Measurements from ENCODE around the gene ARSG. TPM values are rescaled to one million over a fixed set of nuclear protein-coding genes. Genes with fewer than 3 reads are reported as not detected.
A peak's percentile ranks its signal among the peaks of the same experiment; 100 is the strongest.

The ARSG gene
- total and polyA plus RNA-seq, 2 of the 13 experiments (the other 11 are each of a cell fraction or from before 2014, with no cell fraction given): 3.7 to 15.2 TPM

DNA sequence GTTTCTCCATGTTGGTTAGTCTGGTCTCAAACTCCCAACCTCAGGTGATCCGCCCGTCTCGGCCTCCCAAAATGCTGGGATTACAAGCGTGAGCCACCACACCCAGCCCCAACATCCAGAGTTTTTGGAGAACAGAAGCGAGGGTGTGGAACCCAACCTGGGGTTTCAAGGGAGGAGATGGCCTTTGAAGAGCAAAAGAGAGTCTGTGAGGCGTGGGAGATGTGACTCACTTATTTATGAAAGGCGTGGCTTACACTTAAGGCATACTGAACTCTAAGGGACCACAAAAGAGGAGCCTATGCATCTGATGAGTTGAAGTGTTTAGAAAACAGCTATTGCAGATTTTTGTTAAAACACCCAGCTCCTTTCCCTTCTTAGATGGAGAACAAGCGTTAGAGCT, 18.9 kb downstream of the ARSG start:
- BruUV-seq (replicated peaks): no TSS peak
- ATAC-seq (no peak), FAIRE-seq (no peak), DNase-seq (ENCODE audit: low spot score) (no peak)
- Histone ChIP-seq H3K4me1 (ENCODE audit: insufficient read depth, low read length) (peaks cover 59% of the 10 kb centered on the region), H3K27me3 (ENCODE audit: control insufficient read depth in 1 of 2, insufficient read depth in 2 of 2, low read length in 2 of 2) (no peaks in the 10 kb centered on the region), H3K27ac (ENCODE audit: extremely low read length, insufficient read depth, low read length) (no peak overlapping the region), H3K9ac (ENCODE audit: insufficient read depth, low read depth, low read length) (no peak overlapping the region), H3K9me3 (ENCODE audit: low read length) (no peaks in the 10 kb centered on the region), H3K79me2 (ENCODE audit: insufficient read depth, low read length) (no peaks in the 10 kb centered on the region), H3K4me2 (ENCODE audit: low read depth, low read length) (no peak overlapping the region), H2AFZ (ENCODE audit: low read length) (no peak overlapping the region), H4K20me1 (ENCODE audit: insufficient read depth, low read length) (no peaks in the 10 kb centered on the region), H3K4me3 (replicated peaks in 1 of 3; ENCODE audit: insufficient read depth in 1 of 3, low read depth in 2 of 3, low read length in 3 of 3) (no peak overlapping the region), H3K36me3 (replicated peaks in 1 of 2; ENCODE audit: control insufficient read depth in 1 of 2, insufficient read depth in 2 of 2, low read length in 2 of 2) (no peaks in the 10 kb centered on the region; a peak in 1 of 5 replicates)
- 92% methylated on average over 8 of the region's 8 CpGs for WGBS (ENCODE audit: low lambda C conversion rate)
- intact Hi-C loops (cut with micrococcal nuclease; ENCODE audit: unreplicated experiment): no loop called here
- CTCF ChIA-PET (ENCODE audit: low intra/inter-chr PET ratio, low total read pairs): no interaction called here
- TF ChIP-seq ZNF260 (CRISPR knock-in tag; IDR thresholded peaks at IDR 0.05; ENCODE audit: borderline replicate concordance, low read depth) (no peak), ZNF761 (CRISPR knock-in tag; conservative IDR thresholded peaks at IDR 0.05) (no peak), ZFP36L1 (CRISPR knock-in tag; IDR thresholded peaks at IDR 0.05) (no peak), FOSL2 (CRISPR knock-in tag; IDR thresholded peaks at IDR 0.05) (peak; percentile 16; the same call in 1 of the 2 replicates), SIX4 (CRISPR knock-in tag; IDR thresholded peaks at IDR 0.05) (no peak), ZNF441 (CRISPR knock-in tag; IDR thresholded peaks at IDR 0.05; ENCODE audit: borderline replicate concordance) (no peak)
- in situ Hi-C loops (cut with HindIII; ENCODE audit: extremely low pct_ligation_motif_present, low pct_unique_long_range_greater_than_20kb): no loop called here
- POLR2A ChIA-PET: no interaction called here

DNA sequence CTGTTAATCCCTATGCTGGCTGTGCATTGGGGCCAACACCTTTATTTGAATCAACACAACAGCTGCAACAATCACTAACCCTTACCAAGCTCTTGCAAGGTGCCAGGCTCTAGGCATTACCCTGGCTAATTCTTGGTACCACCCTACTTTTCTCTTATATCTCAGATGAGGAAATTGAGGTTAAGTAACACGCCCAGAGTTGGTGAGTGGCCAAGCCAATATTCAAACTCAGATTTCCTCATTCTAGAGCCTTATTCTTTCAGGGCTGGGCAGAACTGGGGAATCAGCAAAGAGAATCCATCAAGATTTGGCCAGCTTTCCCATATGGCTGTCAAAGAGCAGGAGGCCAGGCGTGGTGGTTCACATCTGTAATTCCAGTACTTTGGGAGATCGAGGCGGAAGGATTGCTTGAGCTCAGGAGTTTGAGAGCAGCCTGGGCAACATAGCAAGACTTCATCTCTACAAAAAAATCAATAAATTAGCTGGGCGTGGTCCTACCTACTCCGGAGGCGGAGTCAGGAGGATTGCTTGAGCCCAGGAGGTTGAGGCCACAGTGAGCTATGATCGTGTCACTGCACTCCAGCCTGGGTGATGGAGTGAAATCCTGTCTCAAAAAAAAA, 23.7 kb downstream of the ARSG start:
- no peak for ATAC-seq
- intact Hi-C loops (cut with micrococcal nuclease; ENCODE audit: unreplicated experiment) (no loop called here), in situ Hi-C loops (cut with HindIII; ENCODE audit: extremely low pct_ligation_motif_present, low pct_unique_long_range_greater_than_20kb) (no loop called here)
- H3K27ac ChIP-seq (ENCODE audit: extremely low read length, insufficient read depth, low read length): no peak overlapping the region
- H3K4me1 ChIP-seq (ENCODE audit: insufficient read depth, low read length): peaks cover 79% of the 10 kb centered on the region
- DNase-seq (ENCODE audit: low spot score): no peak
- 96% methylated on average over 8 of the region's 8 CpGs for WGBS (ENCODE audit: low lambda C conversion rate)
- FAIRE-seq: no peak
- no peaks in the 10 kb centered on the region for H3K27me3 ChIP-seq (ENCODE audit: control insufficient read depth in 1 of 2, insufficient read depth in 2 of 2, low read length in 2 of 2)
- H3K4me3 ChIP-seq (replicated peaks in 1 of 3; ENCODE audit: insufficient read depth in 1 of 3, low read depth in 2 of 3, low read length in 3 of 3): no peak overlapping the region
- H3K36me3 ChIP-seq (replicated peaks in 1 of 2; ENCODE audit: control insufficient read depth in 1 of 2, insufficient read depth in 2 of 2, low read length in 2 of 2): no peaks in the 10 kb centered on the region
- H3K9me3 ChIP-seq (ENCODE audit: low read length): no peaks in the 10 kb centered on the region
- ChIA-PET POLR2A (interaction anchor here (0.8 to 1.4 kb wide), 2 partner anchors 68 to 69 kb away, joined by 3 read pairs; no protein-coding TSS in a partner anchor), CTCF (ENCODE audit: low intra/inter-chr PET ratio, low total read pairs) (no interaction called here)
- H3K79me2 ChIP-seq (ENCODE audit: insufficient read depth, low read length): no peaks in the 10 kb centered on the region
- H2AFZ ChIP-seq (ENCODE audit: low read length): no peak overlapping the region
- no TSS peak for BruUV-seq (replicated peaks)
- H3K4me2 ChIP-seq (ENCODE audit: low read depth, low read length): no peak overlapping the region
- no peak overlapping the region for H3K9ac ChIP-seq (ENCODE audit: insufficient read depth, low read depth, low read length)
- no peaks in the 10 kb centered on the region for H4K20me1 ChIP-seq (ENCODE audit: insufficient read depth, low read length)
- TF ChIP-seq REPIN1 (CRISPR knock-in tag; IDR thresholded peaks at IDR 0.05; ENCODE audit: borderline replicate concordance, low read depth) (no peak), POLR2AphosphoS2 (IDR thresholded peaks at IDR 0.05; ENCODE audit: low read depth, low read length) (no peak), ZNF121 (CRISPR knock-in tag; IDR thresholded peaks at IDR 0.05) (peak; percentile 64; the same call in 1 of the 2 replicates), KMT2A (CRISPR knock-in tag; IDR thresholded peaks at IDR 0.05) (no peak)
- TF ChIP-seq, protein P1, sequence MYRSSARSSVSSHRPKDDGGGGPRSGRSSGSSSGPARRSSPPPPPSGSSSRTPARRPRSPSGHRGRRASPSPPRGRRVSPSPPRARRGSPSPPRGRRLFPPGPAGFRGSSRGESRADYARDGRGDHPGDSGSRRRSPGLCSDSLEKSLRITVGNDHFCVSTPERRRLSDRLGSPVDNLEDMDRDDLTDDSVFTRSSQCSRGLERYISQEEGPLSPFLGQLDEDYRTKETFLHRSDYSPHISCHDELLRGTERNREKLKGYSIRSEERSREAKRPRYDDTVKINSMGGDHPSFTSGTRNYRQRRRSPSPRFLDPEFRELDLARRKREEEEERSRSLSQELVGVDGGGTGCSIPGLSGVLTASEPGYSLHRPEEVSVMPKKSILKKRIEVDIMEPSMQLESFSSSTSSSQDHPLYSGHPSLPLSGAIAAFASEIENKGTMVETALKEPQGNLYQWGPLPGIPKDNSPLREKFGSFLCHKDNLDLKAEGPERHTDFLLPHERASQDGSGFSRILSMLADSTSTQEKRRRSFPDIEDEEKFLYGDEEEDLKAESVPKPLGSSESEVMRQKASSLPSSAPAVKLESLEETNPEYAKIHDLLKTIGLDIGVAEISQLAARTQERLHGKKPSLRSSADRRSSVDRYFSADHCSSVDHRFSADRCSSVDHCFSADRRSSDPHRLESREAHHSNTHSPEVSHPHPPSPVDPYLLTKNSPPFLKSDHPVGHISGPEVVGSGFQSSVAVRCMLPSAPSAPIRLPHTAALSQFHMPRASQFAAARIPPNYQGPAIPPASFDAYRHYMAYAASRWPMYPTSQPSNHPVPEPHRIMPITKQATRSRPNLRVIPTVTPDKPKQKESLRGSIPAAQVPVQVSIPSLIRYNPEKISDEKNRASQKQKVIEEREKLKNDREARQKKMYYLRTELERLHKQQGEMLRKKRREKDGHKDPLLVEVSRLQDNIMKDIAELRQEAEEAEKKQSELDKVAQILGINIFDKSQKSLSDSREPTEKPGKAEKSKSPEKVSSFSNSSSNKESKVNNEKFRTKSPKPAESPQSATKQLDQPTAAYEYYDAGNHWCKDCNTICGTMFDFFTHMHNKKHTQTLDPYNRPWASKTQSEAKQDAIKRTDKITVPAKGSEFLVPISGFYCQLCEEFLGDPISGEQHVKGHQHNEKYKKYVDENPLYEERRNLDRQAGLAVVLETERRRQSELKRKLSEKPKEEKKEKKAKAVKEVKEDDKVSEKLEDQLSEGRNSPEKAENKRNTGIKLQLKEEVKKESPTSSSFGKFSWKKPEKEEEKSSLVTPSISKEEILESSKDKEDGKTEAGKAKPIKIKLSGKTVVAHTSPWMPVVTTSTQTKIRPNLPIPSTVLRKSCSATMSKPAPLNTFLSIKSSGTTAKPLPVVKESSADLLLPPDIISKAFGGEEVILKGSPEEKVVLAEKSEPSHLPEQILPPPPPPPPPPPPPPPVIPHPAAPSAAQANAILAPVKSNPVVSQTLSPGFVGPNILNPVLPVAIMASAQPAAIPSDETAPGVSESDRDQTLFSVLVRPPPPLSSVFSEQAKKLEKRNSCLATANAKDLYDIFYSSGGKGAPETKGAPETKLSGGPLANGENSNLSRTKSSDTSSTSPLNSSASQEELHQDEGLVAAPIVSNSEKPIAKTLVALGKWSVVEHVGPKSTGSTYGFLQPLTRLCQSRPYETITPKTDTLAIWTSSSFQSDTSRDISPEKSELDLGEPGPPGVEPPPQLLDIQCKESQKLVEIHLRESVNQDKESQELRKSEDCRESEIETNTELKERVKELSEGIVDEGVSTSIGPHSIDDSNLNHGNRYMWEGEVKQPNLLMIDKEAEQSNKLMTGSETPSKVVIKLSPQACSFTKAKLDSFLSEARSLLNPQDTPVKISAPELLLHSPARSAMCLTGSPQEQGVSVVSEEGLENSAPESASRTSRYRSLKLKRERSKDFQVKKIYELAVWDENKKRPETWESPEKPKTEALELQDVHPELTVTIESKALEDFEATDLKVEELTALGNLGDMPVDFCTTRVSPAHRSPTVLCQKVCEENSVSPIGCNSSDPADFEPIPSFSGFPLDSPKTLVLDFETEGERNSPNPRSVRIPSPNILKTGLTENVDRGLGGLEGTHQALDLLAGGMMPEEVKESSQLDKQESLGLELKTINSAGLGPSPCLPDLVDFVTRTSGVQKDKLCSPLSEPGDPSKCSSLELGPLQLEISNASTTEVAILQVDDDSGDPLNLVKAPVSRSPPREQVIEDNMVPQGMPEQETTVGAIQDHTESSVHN (CRISPR knock-in tag; IDR thresholded peaks at IDR 0.05): no peak
